Panc1 (cell line): ENCODE measurements around the gene PIGZ.

ENCODE experiments used
- CTCF ChIP-seq: fragments of 450-650 bp; IDR thresholded peaks from 2 replicates; pipeline ENCODE4 v1.5.1; 2017; ENCODE audit warnings: mild to moderate bottlenecking
- TCF7L2 ChIP-seq: IDR thresholded peaks from 2 replicates; pipeline ENCODE4 v1.6.1; 2011; ENCODE audit warnings: mild to moderate bottlenecking, low read depth, low read length, inconsistent platforms

DNA sequence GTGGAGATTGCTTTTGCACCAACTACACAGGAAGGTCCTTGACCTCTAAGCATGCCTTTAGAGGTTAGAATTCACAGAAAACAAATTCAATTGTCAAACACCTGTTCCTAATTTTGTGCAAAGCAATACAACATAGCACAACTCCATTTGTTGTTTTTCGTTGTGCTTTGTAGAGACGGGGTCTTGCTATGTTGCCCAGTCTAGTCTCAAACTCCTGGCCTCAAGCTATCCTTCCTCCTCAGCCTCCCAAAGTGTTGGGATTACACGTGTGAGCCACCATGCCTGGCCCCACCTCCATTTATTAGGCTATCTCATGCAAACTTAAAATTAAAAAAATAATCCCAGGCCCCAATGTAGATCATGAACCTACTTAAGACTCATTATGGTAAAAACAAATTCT lies 32.3 kb downstream of the PIGZ start:
- TF ChIP-seq CTCF (no peak), TCF7L2 (no peak)
